HG03097 (cell line): Measurements from ENCODE around the gene GSTM4.
"Not testable (repeated sequence)": the region's sequence is repeated elsewhere in the genome, so short reads cannot be mapped to it uniquely, and the experiment has no call there.

Experiments
- ATAC-seq: cut with Tn5 transposase; IDR thresholded peaks from one replicate; pipeline ENCODE4 v1.9.1; 2021; ENCODE audit not compliant: unreplicated experiment, low FRiP score

Gene GSTM4

DNA sequence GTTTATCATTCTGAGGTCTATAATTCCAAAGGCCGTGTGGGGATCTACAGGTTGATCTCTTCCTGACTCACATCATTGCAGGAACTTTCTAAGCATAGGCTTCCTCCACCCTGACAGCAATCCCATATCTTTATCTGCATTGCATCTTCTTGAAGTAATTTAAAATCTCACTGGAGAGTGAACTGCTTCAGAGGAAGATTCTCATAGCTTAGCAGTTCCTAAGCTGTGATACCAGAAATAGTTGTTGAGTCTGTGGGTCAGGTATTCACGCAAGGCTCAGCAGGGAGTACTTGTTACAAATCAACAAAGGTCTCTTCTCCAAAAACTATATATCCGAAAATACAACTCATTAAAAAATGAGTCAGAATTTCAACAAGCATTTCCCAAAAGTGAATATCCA, 39.2 kb downstream of the GSTM4 start:
- not testable (repeated sequence) for ATAC-seq

DNA sequence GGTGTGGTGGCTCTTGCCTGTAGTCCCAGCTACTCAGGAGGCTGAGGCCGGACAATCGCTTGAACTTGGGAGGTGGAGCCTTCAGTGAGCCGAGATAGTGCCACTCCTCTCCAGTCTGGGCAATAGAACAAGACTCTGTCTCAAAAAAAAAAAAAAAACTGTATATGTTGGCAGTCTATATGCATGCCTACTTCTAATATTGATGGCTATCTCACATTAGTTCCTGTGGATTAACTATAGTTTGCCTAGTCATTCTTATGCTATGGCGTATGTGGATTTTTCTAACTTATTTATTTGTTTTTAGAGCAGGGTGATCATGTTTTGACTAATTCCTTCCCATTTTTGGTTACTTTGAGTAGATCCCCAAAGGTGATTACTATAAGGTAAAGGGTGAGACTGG, 41.2 kb downstream of the GSTM4 start:
- ATAC-seq = no peak

- ATAC-seq = not testable (repeated sequence)
Observed at GRCh38 chr1:109697861-109698260, 42.0 kb downstream of the GSTM4 start.

DNA sequence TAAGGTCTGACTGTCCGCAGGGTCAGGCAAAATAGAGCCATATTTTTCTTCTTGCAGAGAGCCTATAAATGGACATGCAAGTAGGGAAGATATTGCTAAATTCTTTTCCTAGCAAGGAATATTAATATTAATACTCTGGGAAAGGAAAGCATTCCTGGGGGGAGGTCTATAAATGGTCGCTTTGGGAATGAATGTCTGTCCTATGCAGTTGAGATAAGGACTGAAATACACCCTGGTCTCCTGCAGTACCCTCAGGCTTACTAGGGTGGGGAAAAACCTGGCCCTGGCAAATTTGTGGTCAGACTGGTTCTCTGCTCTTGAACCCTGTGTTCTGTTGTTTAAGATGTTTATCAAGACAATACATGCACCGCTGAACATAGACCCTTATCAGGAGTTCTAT, 47.0 kb downstream of the GSTM4 start:
- ATAC-seq = not testable (repeated sequence)

GRCh38 chr1:109704173-109704572, 48.3 kb downstream of the GSTM4 start:
- ATAC-seq = no peak

DNA sequence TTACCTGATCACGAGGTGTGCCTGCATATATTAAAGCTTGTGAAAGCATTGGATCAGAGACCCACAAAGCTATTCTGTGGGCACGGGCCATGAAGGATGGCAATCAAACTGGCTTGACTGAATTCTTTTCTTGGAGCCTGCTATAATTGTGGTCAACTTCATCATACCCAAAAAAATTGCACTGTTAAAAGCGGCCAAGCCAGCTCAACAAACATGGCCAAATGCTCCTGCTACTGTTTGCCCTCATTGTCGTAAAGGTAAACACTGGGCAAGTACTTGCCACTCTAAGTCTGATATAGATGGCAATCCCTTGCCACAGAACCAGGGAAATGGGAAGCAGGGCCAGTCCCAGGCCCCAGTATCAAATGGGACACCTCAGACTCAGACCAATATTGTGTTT, 49.5 kb downstream of the GSTM4 start:
- no peak for ATAC-seq

DNA sequence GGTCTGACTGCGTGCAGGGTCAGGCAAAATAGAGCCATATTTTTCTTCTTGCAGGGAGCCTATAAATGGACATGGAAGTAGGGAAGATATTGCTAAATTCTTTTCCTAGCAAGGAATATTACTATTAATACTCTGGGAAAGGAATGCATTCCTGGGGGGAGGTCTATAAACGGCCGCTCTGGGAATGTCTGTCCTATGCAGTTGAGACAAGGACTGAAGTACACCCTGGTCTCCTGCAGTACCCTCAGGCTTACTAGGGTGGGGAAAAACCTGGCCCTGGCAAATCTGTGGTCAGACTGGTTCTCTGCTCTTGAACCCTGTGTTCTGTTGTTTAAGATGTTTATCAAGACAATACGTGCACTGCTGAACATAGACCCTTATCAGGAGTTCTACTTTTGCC, 53.0 kb downstream of the GSTM4 start:
- not testable (repeated sequence) for ATAC-seq

DNA sequence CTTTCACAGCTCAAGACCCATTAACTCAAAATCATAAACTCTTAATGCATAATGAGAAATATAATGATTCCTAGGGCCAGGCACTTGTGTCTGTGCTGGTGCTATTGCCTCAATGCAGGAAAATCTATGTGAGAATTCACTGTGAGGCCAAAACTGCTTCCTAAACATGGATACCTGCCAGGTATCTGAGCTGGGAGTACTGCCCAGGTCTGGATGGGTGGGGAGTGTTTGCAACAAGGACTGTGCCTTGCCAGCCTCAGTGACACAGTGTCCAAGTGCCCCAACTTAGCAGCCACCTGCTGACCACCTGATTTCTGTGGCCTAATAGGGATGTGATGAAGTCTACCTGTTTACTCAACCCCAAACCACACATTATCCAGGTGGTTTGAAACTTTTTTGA, 53.9 kb downstream of the GSTM4 start:
- not testable (repeated sequence) for ATAC-seq
